ENCODE data around the gene ITGB6.

GRCh38 chr2:160132761-160133160, 67.3 kb downstream of the ITGB6 start:
- no peak for TF ChIP-seq POLR2A (IDR thresholded peaks at IDR 0.05)
- no peak for TF ChIP-seq EP300 (IDR thresholded peaks at IDR 0.05)

Data from stomach (tissue), 4 donors.